ENCODE results near the gene HECW1. TPM values are rescaled to one million over a fixed set of nuclear protein-coding genes. Genes with fewer than 3 reads are reported as not detected.
A peak's percentile ranks its signal among the peaks of the same experiment; 100 is the strongest.

HECW1 gene
- polyA plus RNA-seq, 1 donor (not counting 4 experiments of a cell fraction or from before 2014, with no cell fraction given), result not detected

DNA sequence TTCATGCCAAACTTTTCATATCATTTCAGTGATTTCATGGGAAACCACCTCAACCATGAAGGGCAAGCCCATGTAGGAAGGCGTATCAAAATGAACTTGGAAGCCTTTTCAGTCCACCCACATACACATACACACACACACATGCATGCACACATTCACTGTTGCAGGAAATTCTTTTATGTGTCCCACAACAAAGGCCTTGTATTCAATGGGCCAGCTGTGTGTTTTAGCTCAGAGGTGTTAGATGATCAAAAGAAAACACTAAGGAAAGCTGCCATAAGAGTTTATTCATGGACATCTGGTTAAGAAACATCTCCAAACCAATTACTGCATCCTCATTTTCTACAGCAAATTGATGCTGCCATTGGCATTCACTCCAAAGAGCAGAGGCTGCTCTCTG, 396.0 kb downstream of the HECW1 start:
- Histone ChIP-seq H3K9me1 (ENCODE audit: control insufficient read depth, extremely low read depth, insufficient read depth, low read length) (no peaks in the 10 kb centered on the region), H3K27me3 (ENCODE audit: control insufficient read depth, extremely low read depth, insufficient read depth, low read length) (no peaks in the 10 kb centered on the region), H3K9me3 (ENCODE audit: control insufficient read depth, low read depth, low read length) (no peaks in the 10 kb centered on the region), H3K79me2 (ENCODE audit: control insufficient read depth, insufficient read depth, low read length) (no peaks in the 10 kb centered on the region), H4K20me1 (ENCODE audit: control insufficient read depth, extremely low read depth, insufficient read depth, low read length) (no peaks in the 10 kb centered on the region), H3K27ac (ENCODE audit: control insufficient read depth, insufficient read depth, low read length) (no peak overlapping the region), H3K4me2 (ENCODE audit: control insufficient read depth, extremely low read depth, insufficient read depth, low read depth, low read length) (no peak overlapping the region), H3K9ac (ENCODE audit: control insufficient read depth, extremely low read depth, insufficient read depth, low read length) (no peak overlapping the region), H3K36me3 (ENCODE audit: control insufficient read depth in 2 of 2, extremely low read depth in 1 of 2, insufficient read depth in 2 of 2, low read length in 2 of 2) (no peaks in the 10 kb centered on the region), H3K4me1 (ENCODE audit: control insufficient read depth, extremely low read depth, insufficient read depth, low read length) (no peaks in the 10 kb centered on the region), H2AFZ (ENCODE audit: control insufficient read depth, low read length) (no peak overlapping the region), H3K4me3 (ENCODE audit: control insufficient read depth in 2 of 3, extremely low read depth in 1 of 3, insufficient read depth in 2 of 3, low read depth in 1 of 3, low read length in 3 of 3) (no peak overlapping the region)
- dilution Hi-C loops (cut with MboI; ENCODE audit: extremely low pct_ligation_motif_present, low sequenced_read_pairs), result no loop called here
- TF ChIP-seq CTCF (optimal IDR thresholded peaks at IDR 0.05 in 1 of 3, IDR thresholded peaks at IDR 0.05 in 1 of 3, conservative IDR thresholded peaks at IDR 0.05 in 1 of 3; ENCODE audit: extremely low read depth in 1 of 3, insufficient read depth in 2 of 3, low read length in 3 of 3) (no peak), EZH2 (IDR thresholded peaks at IDR 0.05; ENCODE audit: low read length) (no peak)
- DNase-seq (ENCODE audit: low read depth, low spot score) (no peak), FAIRE-seq (no peak)

DNA sequence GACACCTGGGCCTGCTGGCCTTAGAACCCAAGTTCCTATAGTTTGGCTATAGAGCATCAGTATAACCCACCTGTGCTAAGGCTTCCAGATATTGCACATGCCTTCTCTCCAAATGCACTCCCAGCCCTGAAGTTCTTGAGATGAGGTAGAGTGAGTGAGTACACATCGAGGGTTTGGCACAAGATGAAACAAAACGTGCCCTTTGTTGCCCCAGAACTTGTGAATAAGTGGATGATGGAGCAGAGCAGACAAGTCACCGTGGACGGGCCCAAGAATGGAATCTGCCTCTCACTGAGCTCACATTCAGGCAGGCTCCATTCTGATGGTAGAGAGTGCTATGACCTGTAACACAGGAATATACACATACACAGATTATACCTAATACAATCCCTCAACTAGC, 397.5 kb downstream of the HECW1 start:
- no peaks in the 10 kb centered on the region for H3K9me3 ChIP-seq (ENCODE audit: control insufficient read depth, low read depth, low read length)
- H3K27ac ChIP-seq (ENCODE audit: control insufficient read depth, insufficient read depth, low read length), result no peak overlapping the region
- dilution Hi-C loops (cut with MboI; ENCODE audit: extremely low pct_ligation_motif_present, low sequenced_read_pairs), result no loop called here
- TF ChIP-seq CTCF (optimal IDR thresholded peaks at IDR 0.05 in 1 of 3, IDR thresholded peaks at IDR 0.05 in 1 of 3, conservative IDR thresholded peaks at IDR 0.05 in 1 of 3; ENCODE audit: extremely low read depth in 1 of 3, insufficient read depth in 2 of 3, low read length in 3 of 3), result no peak
- no peak for TF ChIP-seq EZH2 (IDR thresholded peaks at IDR 0.05; ENCODE audit: low read length)
- DNase-seq (ENCODE audit: low read depth, low spot score), result no peak
- H3K4me1 ChIP-seq (ENCODE audit: control insufficient read depth, extremely low read depth, insufficient read depth, low read length), result no peaks in the 10 kb centered on the region
- no peaks in the 10 kb centered on the region for H4K20me1 ChIP-seq (ENCODE audit: control insufficient read depth, extremely low read depth, insufficient read depth, low read length)
- no peaks in the 10 kb centered on the region for H3K36me3 ChIP-seq (ENCODE audit: control insufficient read depth in 2 of 2, extremely low read depth in 1 of 2, insufficient read depth in 2 of 2, low read length in 2 of 2)
- no peak overlapping the region for H3K4me2 ChIP-seq (ENCODE audit: control insufficient read depth, extremely low read depth, insufficient read depth, low read depth, low read length)
- H3K9ac ChIP-seq (ENCODE audit: control insufficient read depth, extremely low read depth, insufficient read depth, low read length), result no peak overlapping the region
- H3K9me1 ChIP-seq (ENCODE audit: control insufficient read depth, extremely low read depth, insufficient read depth, low read length), result no peaks in the 10 kb centered on the region
- FAIRE-seq, result peak; percentile 49
- H3K27me3 ChIP-seq (ENCODE audit: control insufficient read depth, extremely low read depth, insufficient read depth, low read length), result peaks cover 4% of the 10 kb centered on the region
- H3K4me3 ChIP-seq (ENCODE audit: control insufficient read depth in 2 of 3, extremely low read depth in 1 of 3, insufficient read depth in 2 of 3, low read depth in 1 of 3, low read length in 3 of 3), result no peak overlapping the region
- no peak overlapping the region for H2AFZ ChIP-seq (ENCODE audit: control insufficient read depth, low read length)
- H3K79me2 ChIP-seq (ENCODE audit: control insufficient read depth, insufficient read depth, low read length), result no peaks in the 10 kb centered on the region

All from keratinocyte (primary cell).